Measurements from ENCODE around the gene KIF24.
A peak's percentile ranks its signal among the peaks of the same experiment; 100 is the strongest.

The KIF24 gene, protein sequence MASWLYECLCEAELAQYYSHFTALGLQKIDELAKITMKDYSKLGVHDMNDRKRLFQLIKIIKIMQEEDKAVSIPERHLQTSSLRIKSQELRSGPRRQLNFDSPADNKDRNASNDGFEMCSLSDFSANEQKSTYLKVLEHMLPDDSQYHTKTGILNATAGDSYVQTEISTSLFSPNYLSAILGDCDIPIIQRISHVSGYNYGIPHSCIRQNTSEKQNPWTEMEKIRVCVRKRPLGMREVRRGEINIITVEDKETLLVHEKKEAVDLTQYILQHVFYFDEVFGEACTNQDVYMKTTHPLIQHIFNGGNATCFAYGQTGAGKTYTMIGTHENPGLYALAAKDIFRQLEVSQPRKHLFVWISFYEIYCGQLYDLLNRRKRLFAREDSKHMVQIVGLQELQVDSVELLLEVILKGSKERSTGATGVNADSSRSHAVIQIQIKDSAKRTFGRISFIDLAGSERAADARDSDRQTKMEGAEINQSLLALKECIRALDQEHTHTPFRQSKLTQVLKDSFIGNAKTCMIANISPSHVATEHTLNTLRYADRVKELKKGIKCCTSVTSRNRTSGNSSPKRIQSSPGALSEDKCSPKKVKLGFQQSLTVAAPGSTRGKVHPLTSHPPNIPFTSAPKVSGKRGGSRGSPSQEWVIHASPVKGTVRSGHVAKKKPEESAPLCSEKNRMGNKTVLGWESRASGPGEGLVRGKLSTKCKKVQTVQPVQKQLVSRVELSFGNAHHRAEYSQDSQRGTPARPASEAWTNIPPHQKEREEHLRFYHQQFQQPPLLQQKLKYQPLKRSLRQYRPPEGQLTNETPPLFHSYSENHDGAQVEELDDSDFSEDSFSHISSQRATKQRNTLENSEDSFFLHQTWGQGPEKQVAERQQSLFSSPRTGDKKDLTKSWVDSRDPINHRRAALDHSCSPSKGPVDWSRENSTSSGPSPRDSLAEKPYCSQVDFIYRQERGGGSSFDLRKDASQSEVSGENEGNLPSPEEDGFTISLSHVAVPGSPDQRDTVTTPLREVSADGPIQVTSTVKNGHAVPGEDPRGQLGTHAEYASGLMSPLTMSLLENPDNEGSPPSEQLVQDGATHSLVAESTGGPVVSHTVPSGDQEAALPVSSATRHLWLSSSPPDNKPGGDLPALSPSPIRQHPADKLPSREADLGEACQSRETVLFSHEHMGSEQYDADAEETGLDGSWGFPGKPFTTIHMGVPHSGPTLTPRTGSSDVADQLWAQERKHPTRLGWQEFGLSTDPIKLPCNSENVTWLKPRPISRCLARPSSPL (N-terminal part only)

DNA sequence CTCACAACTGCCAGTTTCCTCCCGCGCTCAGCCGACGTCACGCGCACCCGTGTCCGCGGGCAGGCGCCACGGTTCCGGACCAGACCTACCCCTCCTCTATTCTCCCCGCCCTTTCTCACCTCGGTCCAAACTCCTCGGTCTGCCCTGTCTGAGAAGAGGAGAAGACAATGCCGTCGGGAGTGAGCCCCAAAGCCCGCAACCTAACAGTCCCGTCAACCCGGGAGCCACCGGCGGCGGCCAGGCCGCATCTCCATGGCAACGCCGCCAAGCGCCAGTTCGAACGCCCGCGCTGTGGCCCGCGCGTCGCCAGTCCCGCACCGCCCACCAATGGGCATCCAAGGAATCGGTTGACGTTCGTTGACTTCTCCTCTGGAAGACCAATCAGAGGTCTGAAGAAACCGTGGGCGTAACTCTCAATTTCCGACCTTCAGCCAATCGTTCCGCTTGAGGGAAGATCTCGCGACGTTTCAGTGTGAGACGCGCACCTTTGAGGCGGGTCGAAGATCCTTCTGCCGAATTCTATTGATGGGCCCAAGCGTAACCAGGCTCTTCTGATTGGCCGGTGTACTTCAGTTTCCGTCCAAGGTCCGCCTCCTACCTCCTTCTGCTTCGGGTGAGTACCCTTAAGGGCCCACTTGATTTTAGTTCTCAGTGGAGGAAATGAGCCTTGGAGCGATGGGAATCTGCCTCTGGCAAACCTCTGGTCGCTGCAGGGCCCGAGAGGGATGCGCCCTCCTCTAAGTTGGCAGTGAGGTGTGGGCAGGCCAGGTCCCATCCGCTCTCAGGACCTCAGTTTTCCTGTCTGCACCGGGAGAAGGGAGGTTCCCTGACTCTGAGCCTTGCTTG is at the start of gene KIF24, which contains the start of gene NUDT2:
KIF24 (minus strand) TSS at position 282 of the 846 bp plus-strand sequence. CDS start 17,922 bp downstream, outside the sequence.
NUDT2 (plus strand) TSS at position 583 of the 846 bp plus-strand sequence. CDS start 9,471 bp downstream, outside the sequence.
- Histone ChIP-seq H3K27me3 (no peaks in the 10 kb centered on the region), H3K4me3 (ENCODE audit: low read depth in 1 of 2, low read length in 1 of 2) (peak within 1 kb of the TSS; percentile 97 to 99), H3K4me1 (ENCODE audit: control insufficient read depth in 1 of 2, insufficient read depth in 1 of 2, low read depth in 1 of 2, low read length in 1 of 2) (peaks cover 29 to 32% of the 10 kb centered on the region in 2 experiments), H3K36me3 (no peaks in the 10 kb centered on the region), H3K27ac (peak within 1 kb of the TSS; percentile 80), H3K9me3 (no peaks in the 10 kb centered on the region)
- TF ChIP-seq, protein P1, sequence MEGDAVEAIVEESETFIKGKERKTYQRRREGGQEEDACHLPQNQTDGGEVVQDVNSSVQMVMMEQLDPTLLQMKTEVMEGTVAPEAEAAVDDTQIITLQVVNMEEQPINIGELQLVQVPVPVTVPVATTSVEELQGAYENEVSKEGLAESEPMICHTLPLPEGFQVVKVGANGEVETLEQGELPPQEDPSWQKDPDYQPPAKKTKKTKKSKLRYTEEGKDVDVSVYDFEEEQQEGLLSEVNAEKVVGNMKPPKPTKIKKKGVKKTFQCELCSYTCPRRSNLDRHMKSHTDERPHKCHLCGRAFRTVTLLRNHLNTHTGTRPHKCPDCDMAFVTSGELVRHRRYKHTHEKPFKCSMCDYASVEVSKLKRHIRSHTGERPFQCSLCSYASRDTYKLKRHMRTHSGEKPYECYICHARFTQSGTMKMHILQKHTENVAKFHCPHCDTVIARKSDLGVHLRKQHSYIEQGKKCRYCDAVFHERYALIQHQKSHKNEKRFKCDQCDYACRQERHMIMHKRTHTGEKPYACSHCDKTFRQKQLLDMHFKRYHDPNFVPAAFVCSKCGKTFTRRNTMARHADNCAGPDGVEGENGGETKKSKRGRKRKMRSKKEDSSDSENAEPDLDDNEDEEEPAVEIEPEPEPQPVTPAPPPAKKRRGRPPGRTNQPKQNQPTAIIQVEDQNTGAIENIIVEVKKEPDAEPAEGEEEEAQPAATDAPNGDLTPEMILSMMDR (IDR thresholded peaks at IDR 0.05), result no peak

DNA sequence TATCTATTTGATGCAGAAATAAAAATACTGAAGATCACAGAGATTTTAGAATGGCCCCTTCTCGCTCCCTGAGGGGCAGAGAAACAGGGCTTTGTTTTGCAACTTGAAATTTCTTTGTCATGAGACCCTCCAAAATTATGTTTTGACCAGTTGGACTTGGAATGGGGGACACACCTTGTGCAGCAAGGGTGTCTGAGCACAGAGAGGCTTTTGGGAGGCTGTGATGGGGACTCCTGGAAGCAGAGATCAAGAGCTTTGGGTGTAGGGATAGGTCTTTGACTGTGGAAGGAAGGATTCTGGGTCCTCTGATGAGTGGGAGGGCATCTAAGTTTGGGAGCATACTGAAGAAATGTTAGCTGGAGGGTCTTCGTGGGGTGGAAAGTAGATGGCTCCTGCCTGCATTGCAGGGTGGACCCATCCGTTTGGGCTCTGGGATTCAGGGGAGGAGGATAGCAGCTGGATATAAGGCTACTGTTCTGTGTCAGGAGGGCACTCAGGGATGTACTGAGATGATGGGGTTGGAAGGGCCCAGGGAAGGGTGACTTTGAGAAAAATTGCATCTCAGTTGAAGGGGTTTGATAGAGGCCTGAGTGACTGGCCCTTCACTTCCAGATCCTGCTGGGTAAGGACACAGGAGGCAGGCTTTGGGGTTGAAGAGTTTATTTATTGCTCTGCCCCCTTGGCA is 49.5 kb upstream of the KIF24 start:
- Histone ChIP-seq H3K4me3 (ENCODE audit: low read depth in 1 of 2, low read length in 1 of 2) (no peak overlapping the region), H3K36me3 (no peaks in the 10 kb centered on the region), H3K27me3 (peaks cover 84% of the 10 kb centered on the region), H3K4me1 (ENCODE audit: control insufficient read depth in 1 of 2, insufficient read depth in 1 of 2, low read depth in 1 of 2, low read length in 1 of 2) (peaks cover 33 to 41% of the 10 kb centered on the region in 2 experiments), H3K27ac (no peak overlapping the region), H3K9me3 (no peaks in the 10 kb centered on the region)
- TF ChIP-seq, protein P1 (IDR thresholded peaks at IDR 0.05), result no peak

DNA sequence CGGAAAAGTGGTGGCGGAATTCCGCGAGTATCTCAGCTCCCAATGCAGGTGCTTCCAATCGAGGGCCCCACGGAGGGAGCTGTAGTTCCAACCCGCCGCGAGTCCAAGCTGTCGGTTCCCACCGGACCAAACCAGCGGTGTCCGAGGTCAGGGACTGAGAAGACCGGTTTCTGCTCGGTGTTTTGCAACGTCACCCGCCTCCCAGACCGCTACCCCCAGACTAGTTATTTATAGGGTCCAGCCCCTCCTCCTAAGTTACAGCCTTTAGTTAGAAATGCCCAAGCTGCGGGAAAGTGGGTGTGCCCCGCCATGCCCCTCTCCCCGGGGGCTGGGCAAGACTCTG is 48.3 kb upstream of the KIF24 start:
- Histone ChIP-seq H3K27me3 (peaks cover 72% of the 10 kb centered on the region), H3K27ac (no peak overlapping the region), H3K36me3 (no peaks in the 10 kb centered on the region), H3K4me1 (ENCODE audit: control insufficient read depth in 1 of 2, insufficient read depth in 1 of 2, low read depth in 1 of 2, low read length in 1 of 2) (peaks cover 33 to 41% of the 10 kb centered on the region in 2 experiments), H3K9me3 (no peaks in the 10 kb centered on the region), H3K4me3 (ENCODE audit: low read depth in 1 of 2, low read length in 1 of 2) (peak overlapping the region; percentile 77 to 92)
- TF ChIP-seq, protein P1 (IDR thresholded peaks at IDR 0.05), result no peak

DNA sequence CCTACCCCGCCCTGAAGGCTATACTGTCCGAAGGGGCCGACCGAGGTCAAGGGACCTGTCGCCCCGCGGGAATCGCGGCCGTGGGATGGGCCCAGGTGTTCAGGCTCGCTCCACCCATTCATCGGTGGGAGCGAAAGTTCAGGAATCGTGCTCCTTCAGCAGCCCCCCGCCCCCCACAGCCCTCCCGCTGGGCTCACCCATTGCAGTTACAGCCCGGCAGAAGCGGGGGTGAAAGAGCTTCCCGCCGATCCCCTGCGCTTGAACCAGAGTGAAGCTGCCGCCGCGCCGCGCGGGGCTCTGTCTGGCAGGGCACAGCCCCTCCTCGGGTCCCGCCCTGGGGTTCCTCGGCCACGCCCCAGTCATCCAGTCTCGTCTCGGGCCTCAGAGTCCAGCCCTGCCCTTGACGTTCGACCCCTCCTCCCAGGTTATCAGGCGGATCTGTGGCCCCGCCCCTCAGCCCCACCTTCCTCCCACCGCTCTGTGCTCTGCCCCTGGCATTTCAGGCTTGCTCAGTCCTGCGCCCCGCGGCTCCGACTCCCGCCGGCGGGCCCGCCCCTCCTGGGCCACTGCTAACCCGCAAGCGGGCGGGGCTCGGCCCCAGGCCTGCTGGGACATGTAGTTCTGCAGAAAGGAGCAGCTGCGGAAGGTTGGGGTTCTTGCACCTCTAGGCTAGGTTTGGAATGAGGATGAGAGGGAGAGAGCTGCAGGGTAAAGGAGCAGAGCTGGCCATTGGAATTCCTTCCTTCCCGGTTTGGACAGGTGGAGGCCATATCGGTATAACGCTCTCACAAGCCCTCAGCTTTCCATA is 47.7 kb upstream of the KIF24 start, which contains the start of gene MYORG:
MYORG (minus strand) TSS at position 303 of the 808 bp plus-strand sequence. CDS start 3,955 bp downstream, outside the sequence.
- Histone ChIP-seq H3K9me3 (no peaks in the 10 kb centered on the region), H3K36me3 (no peaks in the 10 kb centered on the region), H3K4me3 (ENCODE audit: low read depth in 1 of 2, low read length in 1 of 2) (peak within 1 kb of the TSS; percentile 77 to 92), H3K4me1 (ENCODE audit: control insufficient read depth in 1 of 2, insufficient read depth in 1 of 2, low read depth in 1 of 2, low read length in 1 of 2) (peaks cover 33 to 41% of the 10 kb centered on the region in 2 experiments), H3K27ac (no peak within 1 kb of the TSS), H3K27me3 (peaks cover 67% of the 10 kb centered on the region)
- TF ChIP-seq, protein P1 (IDR thresholded peaks at IDR 0.05), result no peak

All from neutrophil (primary cell).